ENCODE data around the gene MRPL58. TPM values are rescaled to one million over a fixed set of nuclear protein-coding genes. Genes with fewer than 3 reads are reported as not detected.
"Not testable (repeated sequence)": the region's sequence is repeated elsewhere in the genome, so short reads cannot be mapped to it uniquely, and the experiment has no call there.

Gene MRPL58
- total RNA-seq, 1 donor from 2014 or later, result 33.6 TPM

GRCh38 chr17:75003070-75003956 lies 9.2 kb upstream of the MRPL58 start:
- Histone ChIP-seq H3K36me3 (peaks cover 0 to 20% of the 10 kb centered on the region in 2 donors), H3K27me3 (no peaks in the 10 kb centered on the region), H3K4me3 (no peak overlapping the region), H3K4me1 (no peaks in the 10 kb centered on the region), H3K27ac (no peak overlapping the region), H3K9me3 (no peaks in the 10 kb centered on the region)
- intact Hi-C loops (cut with DNase I), result no loop called here
- no peak for TF ChIP-seq POLR2A (IDR thresholded peaks at IDR 0.05)
- no peak for TF ChIP-seq POLR2AphosphoS5 (IDR thresholded peaks at IDR 0.05; ENCODE audit: insufficient read depth in 1 of 2, low read depth in 1 of 2)
- no peak for TF ChIP-seq CTCF (IDR thresholded peaks at IDR 0.05)
- no peak for DNase-seq (ENCODE audit: extremely low spot score in 2 of 2)

- H3K36me3 ChIP-seq, result peaks cover 0 to 20% of the 10 kb centered on the region in 2 donors
- intact Hi-C loops (cut with DNase I), result no loop called here
- no peak overlapping the region for H3K27ac ChIP-seq
- H3K27me3 ChIP-seq, result no peaks in the 10 kb centered on the region
- no peak overlapping the region for H3K4me3 ChIP-seq
- no peaks in the 10 kb centered on the region for H3K9me3 ChIP-seq
- no peaks in the 10 kb centered on the region for H3K4me1 ChIP-seq
- TF ChIP-seq POLR2A (IDR thresholded peaks at IDR 0.05) (no peak), POLR2AphosphoS5 (IDR thresholded peaks at IDR 0.05; ENCODE audit: insufficient read depth in 1 of 2, low read depth in 1 of 2) (no peak), CTCF (IDR thresholded peaks at IDR 0.05) (no peak)
- no peak for DNase-seq (ENCODE audit: extremely low spot score in 2 of 2)
Observed at GRCh38 chr17:75003957-75004355, 8.5 kb upstream of the MRPL58 start.

GRCh38 chr17:75004371-75004770 lies 8.1 kb upstream of the MRPL58 start:
- TF ChIP-seq POLR2AphosphoS5 (IDR thresholded peaks at IDR 0.05; ENCODE audit: insufficient read depth in 1 of 2, low read depth in 1 of 2) (no peak), CTCF (IDR thresholded peaks at IDR 0.05) (no peak), POLR2A (IDR thresholded peaks at IDR 0.05) (no peak)
- intact Hi-C loops (cut with DNase I), result no loop called here
- H3K4me1 ChIP-seq, result no peaks in the 10 kb centered on the region
- no peaks in the 10 kb centered on the region for H3K27me3 ChIP-seq
- no peak for DNase-seq (ENCODE audit: extremely low spot score in 2 of 2)
- no peak overlapping the region for H3K4me3 ChIP-seq
- H3K9me3 ChIP-seq, result no peaks in the 10 kb centered on the region
- peaks cover 0 to 20% of the 10 kb centered on the region in 2 donors for H3K36me3 ChIP-seq
- no peak overlapping the region for H3K27ac ChIP-seq

- no peak overlapping the region for H3K27ac ChIP-seq
- intact Hi-C loops (cut with DNase I), result no loop called here
- TF ChIP-seq POLR2AphosphoS5 (IDR thresholded peaks at IDR 0.05; ENCODE audit: insufficient read depth in 1 of 2, low read depth in 1 of 2) (no peak), CTCF (IDR thresholded peaks at IDR 0.05) (no peak), POLR2A (IDR thresholded peaks at IDR 0.05) (no peak)
- H3K4me3 ChIP-seq, result no peak overlapping the region
- H3K36me3 ChIP-seq, result peaks cover 0 to 20% of the 10 kb centered on the region in 2 donors
- DNase-seq (ENCODE audit: extremely low spot score in 2 of 2), result no peak
- H3K4me1 ChIP-seq, result no peaks in the 10 kb centered on the region
- no peaks in the 10 kb centered on the region for H3K9me3 ChIP-seq
- no peaks in the 10 kb centered on the region for H3K27me3 ChIP-seq
Observed at GRCh38 chr17:75005291-75005690, 7.2 kb upstream of the MRPL58 start.

GRCh38 chr17:75006084-75006483 lies 6.4 kb upstream of the MRPL58 start:
- H3K27ac ChIP-seq; H3K9me3 ChIP-seq; intact Hi-C loops (cut with DNase I); DNase-seq (ENCODE audit: extremely low spot score in 2 of 2); H3K4me3 ChIP-seq; H3K27me3 ChIP-seq; H3K4me1 ChIP-seq: not testable (repeated sequence)
- peaks cover 0 to 15% of the 10 kb centered on the region in 2 donors for H3K36me3 ChIP-seq
